Measurements from ENCODE around the gene SDE2.
"Not testable (repeated sequence)": the region's sequence is repeated elsewhere in the genome, so short reads cannot be mapped to it uniquely, and the experiment has no call there.

SDE2 gene

GRCh38 chr1:225999227-225999911, at the start of gene SDE2:
Gene SDE2 (minus strand): TSS chr1:225999343. CDS start chr1:225999312, 31 bp downstream.
- DNase-seq (ENCODE audit: low spot score) = peak; percentile 92

- no peak for DNase-seq (ENCODE audit: low spot score)
Observed at GRCh38 chr1:226048886-226049285, 49.7 kb upstream of the SDE2 start.

- no peak for DNase-seq (ENCODE audit: low spot score)
Observed at GRCh38 chr1:226047495-226047894, 48.4 kb upstream of the SDE2 start.

DNA sequence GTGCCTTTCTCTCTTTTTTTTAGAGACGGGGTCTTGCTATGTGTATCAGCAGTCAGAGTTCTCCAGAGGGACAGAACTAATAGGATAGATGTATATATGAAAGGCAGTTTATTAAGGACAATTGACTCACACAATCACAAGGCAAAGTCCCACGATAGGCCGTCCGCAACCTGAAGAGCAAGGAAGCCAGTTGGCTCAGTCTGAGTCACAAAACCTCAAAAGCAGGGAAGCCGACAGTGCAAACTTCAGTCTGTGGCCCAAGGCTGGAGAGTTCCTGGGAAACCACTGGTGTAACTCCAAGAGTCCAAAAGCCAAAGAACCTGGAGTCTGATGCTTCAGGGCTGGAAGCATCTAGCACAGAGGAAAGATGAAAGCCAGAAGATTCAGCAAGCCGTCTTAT, 47.1 kb upstream of the SDE2 start:
- no peak for DNase-seq (ENCODE audit: low spot score)

- DNase-seq (ENCODE audit: low spot score) = no peak
Observed at GRCh38 chr1:226044514-226045101, 45.5 kb upstream of the SDE2 start.

DNA sequence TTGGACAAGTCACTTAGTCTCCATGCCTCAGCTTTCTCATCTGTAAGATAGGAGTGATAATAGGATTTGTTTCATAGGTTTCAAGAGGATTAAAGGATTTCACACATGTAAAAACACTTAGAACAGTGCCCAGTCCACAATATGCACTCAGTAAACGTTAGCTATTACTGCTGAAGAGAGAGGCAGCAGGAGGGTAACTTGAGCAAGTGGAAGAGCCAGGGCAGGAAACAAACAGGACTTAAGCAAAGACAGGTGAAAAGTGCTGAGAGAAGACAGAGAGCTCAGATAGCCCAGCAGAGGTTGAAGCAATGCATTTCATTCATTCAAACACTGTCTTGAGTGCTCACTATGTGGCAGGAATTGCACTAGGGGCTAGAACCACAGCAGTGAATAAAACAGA, 42.3 kb upstream of the SDE2 start:
- DNase-seq (ENCODE audit: low spot score) = no peak

DNA sequence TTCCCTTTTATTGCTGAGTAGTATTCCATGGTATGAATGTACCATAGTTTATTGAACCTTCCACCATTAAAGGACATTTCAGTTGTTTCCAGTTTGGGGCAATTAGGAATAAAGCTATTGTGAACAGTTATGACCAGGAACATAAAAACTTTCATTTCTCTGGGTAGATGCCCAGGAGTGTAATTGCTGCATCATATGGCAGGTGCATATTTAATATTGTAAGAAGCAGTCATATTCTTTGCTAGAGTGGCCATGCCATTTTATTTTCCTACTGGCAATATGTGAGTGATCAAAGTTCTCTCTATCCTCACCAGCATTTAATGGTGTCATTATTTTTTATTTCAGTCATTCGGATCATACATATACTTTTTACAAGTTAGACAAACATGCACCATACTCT, 39.5 kb upstream of the SDE2 start:
- no peak for DNase-seq (ENCODE audit: low spot score)

DNA sequence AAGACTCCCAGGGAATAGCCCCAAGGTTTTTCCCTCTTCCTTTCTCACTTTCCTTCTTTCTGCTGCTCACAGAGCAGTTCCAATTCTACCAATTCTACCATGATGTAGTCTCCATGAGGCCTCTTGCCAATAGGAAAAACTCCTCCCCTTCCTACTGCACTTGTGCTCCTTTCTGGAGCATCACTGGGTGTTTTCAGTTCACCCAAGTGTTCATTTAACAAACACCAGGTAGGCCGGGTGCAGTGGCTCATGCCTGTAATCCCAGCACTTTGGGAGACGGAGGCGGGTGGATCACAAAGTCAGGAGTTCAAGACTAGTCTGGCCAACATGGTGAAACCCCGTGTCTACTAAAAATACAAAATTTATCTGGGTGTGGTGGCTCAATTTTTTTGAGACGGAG, 36.8 kb upstream of the SDE2 start:
- DNase-seq (ENCODE audit: low spot score) = no peak

- no peak for DNase-seq (ENCODE audit: low spot score)
Observed at GRCh38 chr1:226034482-226034881, 35.3 kb upstream of the SDE2 start.

DNA sequence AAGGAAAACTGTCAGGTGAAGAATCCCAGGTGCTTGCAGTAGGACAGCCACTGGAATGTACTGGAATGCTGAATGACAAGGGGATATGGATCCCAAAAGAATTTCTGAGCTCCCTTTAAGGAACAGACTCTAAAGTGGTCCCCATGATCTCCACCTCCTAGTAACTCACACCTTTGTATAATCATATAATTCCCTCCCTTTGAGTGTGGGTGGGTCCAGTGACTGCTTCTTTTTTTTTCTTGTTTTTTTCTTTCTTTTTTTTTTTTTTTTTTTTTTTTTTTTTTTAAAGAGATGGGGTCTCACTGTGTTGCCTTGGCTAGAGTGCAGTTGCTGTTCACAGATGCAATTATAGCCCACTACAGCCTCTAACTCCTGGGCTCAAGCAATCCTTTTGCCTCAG, 34.8 kb upstream of the SDE2 start:
- no peak for DNase-seq (ENCODE audit: low spot score)

- no peak for DNase-seq (ENCODE audit: low spot score)
Observed at GRCh38 chr1:226033582-226033981, 34.4 kb upstream of the SDE2 start.

- no peak for DNase-seq (ENCODE audit: low spot score)
Observed at GRCh38 chr1:226029568-226030225, 30.6 kb upstream of the SDE2 start.

DNA sequence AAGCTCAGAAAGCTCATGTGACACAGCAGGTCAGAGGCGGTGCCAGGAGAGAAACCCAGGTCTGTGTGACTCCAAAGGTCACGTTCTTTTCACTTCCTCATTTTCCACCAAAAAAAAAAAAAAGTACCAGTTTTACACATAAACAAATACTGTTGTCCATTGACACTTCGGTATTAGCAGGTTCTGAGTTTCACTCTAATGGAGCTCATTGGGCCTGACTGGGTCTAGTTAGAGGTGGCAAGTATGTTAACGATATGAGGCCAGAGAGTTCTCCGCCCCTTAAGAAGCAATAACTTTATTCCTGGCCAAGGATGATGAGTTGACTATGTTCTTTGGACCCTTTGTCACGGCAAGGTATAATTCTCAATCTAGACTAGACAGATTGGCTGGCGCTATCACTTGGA, 30.0 kb upstream of the SDE2 start:
- peak; percentile 47 for DNase-seq (ENCODE audit: low spot score)

GRCh38 chr1:226027538-226028217, 28.5 kb upstream of the SDE2 start:
- no peak for DNase-seq (ENCODE audit: low spot score)

DNA sequence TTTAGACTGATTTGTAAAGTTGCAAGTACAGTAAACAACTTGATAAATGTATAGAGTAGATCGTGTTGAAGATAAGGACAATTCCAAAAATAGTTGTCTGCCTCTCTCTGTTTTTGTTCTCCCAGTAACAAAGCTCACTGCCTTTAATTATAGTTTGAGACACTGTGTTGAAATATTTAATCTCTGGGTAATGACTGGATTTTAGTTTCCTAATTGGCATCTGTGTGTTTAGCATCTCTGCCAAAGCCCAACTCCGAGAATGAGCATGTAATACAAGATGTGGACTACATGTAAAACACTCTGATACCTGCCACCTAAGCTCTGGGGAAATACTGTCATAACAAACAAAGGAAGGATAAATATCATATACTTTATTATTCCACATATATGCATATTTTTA, 27.7 kb upstream of the SDE2 start:
- no peak for DNase-seq (ENCODE audit: low spot score)

GRCh38 chr1:226023735-226024134, 24.6 kb upstream of the SDE2 start:
- no peak for DNase-seq (ENCODE audit: low spot score)

- no peak for DNase-seq (ENCODE audit: low spot score)
Observed at GRCh38 chr1:226021801-226022200, 22.7 kb upstream of the SDE2 start.

GRCh38 chr1:226021401-226021800, 22.3 kb upstream of the SDE2 start:
- no peak for DNase-seq (ENCODE audit: low spot score)

- DNase-seq (ENCODE audit: low spot score) = no peak
Observed at GRCh38 chr1:226019572-226019971, 20.4 kb upstream of the SDE2 start.

DNA sequence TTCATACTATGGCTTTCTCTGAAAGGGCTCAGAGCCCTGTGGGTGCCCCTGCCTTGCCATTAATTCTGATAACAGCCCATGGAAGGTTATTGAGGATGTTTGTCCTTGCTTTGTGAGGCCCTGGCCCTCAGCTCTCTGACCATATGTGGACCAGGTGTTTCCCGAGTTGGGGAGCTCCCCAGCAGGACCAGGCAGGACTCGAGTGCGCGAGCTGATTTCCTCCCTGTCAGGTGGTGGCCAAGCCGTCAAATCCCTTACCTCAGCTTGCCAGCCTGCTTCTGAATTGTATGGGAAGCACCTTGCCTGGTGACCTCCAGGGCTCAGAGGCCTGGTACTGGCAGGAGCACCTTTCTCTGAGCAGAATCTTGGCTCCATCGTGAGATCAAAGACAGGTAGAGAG, 17.9 kb upstream of the SDE2 start:
- DNase-seq (ENCODE audit: low spot score) = no peak

GRCh38 chr1:226009650-226010044, 10.5 kb upstream of the SDE2 start:
- DNase-seq (ENCODE audit: low spot score) = no peak

DNA sequence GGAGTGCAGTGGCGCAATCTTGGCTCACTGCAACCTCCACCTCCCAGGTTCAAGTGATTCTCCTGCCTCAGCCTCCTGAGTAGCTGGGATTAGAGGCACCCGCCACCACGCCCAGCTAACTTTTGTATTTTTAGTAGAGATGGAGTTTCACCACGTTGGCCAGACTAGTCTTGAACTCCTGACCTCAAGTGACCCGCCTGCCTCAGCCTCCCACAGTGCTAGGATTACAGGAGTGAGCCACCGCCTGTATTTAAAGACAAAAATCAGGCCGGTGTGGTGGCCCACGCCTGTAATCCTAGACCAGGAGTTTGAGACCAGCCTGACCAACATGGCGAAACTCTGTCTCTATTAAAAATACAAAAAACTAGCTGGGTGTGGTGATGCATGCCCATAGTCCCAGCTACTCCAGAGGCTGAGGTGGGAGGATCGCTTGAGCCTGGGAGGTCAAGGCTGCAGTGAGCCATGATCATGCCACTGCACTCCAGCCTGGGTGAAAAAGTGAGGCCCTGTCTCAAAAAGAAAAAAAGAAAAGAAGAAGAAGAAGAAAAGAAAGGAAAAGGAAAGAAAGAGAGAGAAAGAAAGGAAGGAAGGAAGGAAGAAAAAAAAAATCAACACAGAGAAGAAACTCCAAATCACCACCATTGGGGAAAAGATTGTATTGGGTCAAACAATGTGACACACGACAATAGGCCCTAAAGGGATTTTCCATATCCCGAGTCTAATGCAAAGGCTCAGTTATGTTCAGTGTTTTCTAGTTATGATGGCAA, 8.2 kb upstream of the SDE2 start:
- not testable (repeated sequence) for DNase-seq (ENCODE audit: low spot score)

Data from HuH-7 (cell line).